ENCODE results near the gene OR56B1. TPM values are rescaled to one million over a fixed set of nuclear protein-coding genes. Genes with fewer than 3 reads are reported as not detected.
"Not testable (repeated sequence)": the region's sequence is repeated elsewhere in the genome, so short reads cannot be mapped to it uniquely, and the experiment has no call there.

Gene OR56B1
- total and polyA plus RNA-seq, 2 of the 8 experiments (the other 6 are each of a cell fraction or from before 2014, with no cell fraction given): 0.20 TPM; not detected in 1

DNA sequence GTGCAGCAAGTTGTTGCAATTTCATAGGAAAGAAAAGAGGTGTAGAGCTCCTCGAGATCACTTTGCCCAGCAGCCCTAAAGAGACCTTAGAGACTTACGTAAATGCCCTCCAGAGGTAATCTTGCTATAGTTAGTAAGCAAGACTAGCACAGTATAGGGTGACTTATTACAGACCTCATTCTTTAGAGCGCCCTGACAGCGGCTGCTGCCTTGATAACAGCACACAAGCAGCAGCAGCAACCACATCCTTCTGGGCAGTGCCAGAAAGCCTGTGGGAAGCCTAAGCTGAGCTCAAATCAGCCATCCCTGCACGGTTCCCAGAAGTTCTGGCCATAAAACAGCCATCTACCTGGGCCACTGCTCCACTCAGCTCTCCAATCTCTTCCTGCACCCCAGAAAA, 22.6 kb upstream of the OR56B1 start (continued):
- TF ChIP-seq CHD1 (IDR thresholded peaks at IDR 0.05; ENCODE audit: low read depth, low read length): no peak

- H2AK5ac ChIP-seq (ENCODE audit: low read depth, low read length); H2BK120ac ChIP-seq (replicated peaks; ENCODE audit: low read depth, low read length); DNase-seq (ENCODE audit: low read depth in 1 of 2, low spot score in 2 of 2); H3K18ac ChIP-seq (ENCODE audit: extremely low read depth, low read length); H4K20me1 ChIP-seq (replicated peaks in 1 of 2; ENCODE audit: control insufficient read depth in 1 of 2, insufficient read depth in 2 of 2, low read length in 2 of 2); H3K14ac ChIP-seq (ENCODE audit: insufficient read length); H4K91ac ChIP-seq (replicated peaks; ENCODE audit: insufficient read length, low read length); H3K4ac ChIP-seq (replicated peaks; ENCODE audit: insufficient read length, low read depth, low read length); H3K4me1 ChIP-seq (replicated peaks in 1 of 4; ENCODE audit: control insufficient read depth in 3 of 4, insufficient read depth in 4 of 4, low read length in 3 of 4); H3K79me1 ChIP-seq (ENCODE audit: low read depth, low read length); H3K56ac ChIP-seq (replicated peaks; ENCODE audit: insufficient read length, low read depth, low read length); H3K4me3 ChIP-seq (ENCODE audit: extremely low read depth in 1 of 4, insufficient read depth in 2 of 4, low read depth in 3 of 4, low read length in 4 of 4); H2BK20ac ChIP-seq (ENCODE audit: low read length); FAIRE-seq; H3K27ac ChIP-seq (ENCODE audit: low read depth, low read length); H2AFZ ChIP-seq (ENCODE audit: low read length); H4K5ac ChIP-seq (ENCODE audit: insufficient read length, low read depth, low read length); H3K79me2 ChIP-seq (ENCODE audit: control insufficient read depth in 1 of 2, insufficient read depth in 2 of 2, low read length in 2 of 2); H2BK12ac ChIP-seq (ENCODE audit: low read depth, low read length); H3K23me2 ChIP-seq (ENCODE audit: low read depth, low read length); H4K8ac ChIP-seq (ENCODE audit: extremely low read depth, insufficient read depth, low read length); H3K4me2 ChIP-seq (ENCODE audit: insufficient read depth in 1 of 2, low read depth in 2 of 2, low read length in 2 of 2); H3K36me3 ChIP-seq (ENCODE audit: control insufficient read depth in 2 of 4, insufficient read depth in 4 of 4, low read length in 3 of 4); H2BK5ac ChIP-seq (ENCODE audit: low read depth, low read length); H3K9ac ChIP-seq (replicated peaks in 1 of 4; ENCODE audit: extremely low read depth in 1 of 4, low read depth in 3 of 4, low read length in 3 of 4); H3K23ac ChIP-seq (ENCODE audit: insufficient read length); CTCF ChIA-PET (ENCODE audit: partially characterized antibody); H3K9me3 ChIP-seq (ENCODE audit: insufficient read depth in 2 of 2, low read depth in 1 of 2, low read length in 1 of 2); H3K27me3 ChIP-seq (replicated peaks in 1 of 4; ENCODE audit: control insufficient read depth in 3 of 4, extremely low read depth in 1 of 4, insufficient read depth in 3 of 4, low read length in 3 of 4); H2BK15ac ChIP-seq (ENCODE audit: low read length); POLR2A ChIA-PET (ENCODE audit: partially characterized antibody): not testable (repeated sequence)
- 100% methylated on average over 1 of the region's 1 CpG; no CpG with 5 or more reads in 1 of the 2 experiments for WGBS, 2 experiments (ENCODE audit: extremely low coverage in 1 of 2, insufficient coverage in 1 of 2, insufficient read length in 1 of 2, insufficient replicate concordance in 2 of 2, low coverage in 1 of 2, low lambda C conversion rate in 2 of 2, missing lambda C conversion rate in 1 of 2)
Observed at GRCh38 chr11:5716518-5716917, 19.7 kb upstream of the OR56B1 start.

Data from H1 (cell line).